ENCODE measurements around the gene KHDRBS2.

GRCh38 chr6:61751986-61752385 lies 534.0 kb downstream of the KHDRBS2 start:
- no peak for TF ChIP-seq CTCF (conservative IDR thresholded peaks at IDR 0.05 in 1 of 2, IDR thresholded peaks at IDR 0.05 in 1 of 2; ENCODE audit: extremely low read depth in 1 of 2, insufficient read depth in 1 of 2, low read depth in 1 of 2, low read length in 2 of 2)
- no peak for TF ChIP-seq EZH2 (IDR thresholded peaks at IDR 0.05; ENCODE audit: borderline replicate concordance, low read length)
